Right renal pelvis (tissue), 4 donors: ENCODE data around the gene CCDC102A. TPM values are rescaled to one million over a fixed set of nuclear protein-coding genes. Genes with fewer than 3 reads are reported as not detected.

Source experiments
- DNase-seq, 4 donors: peaks; one replicate each; pipeline ENCODE4 v3.0.0-alpha.2; 2013; ENCODE audit warnings: low read depth in 4 of 4, low spot score in 3 of 4, missing footprints in 1 of 4
- polyA plus RNA-seq, 4 donors: library from polyadenylated mRNA; unstranded; fragments of 120-200 nt; gene quantifications; one replicate each; pipeline ENCODE4 v1.2.1, GENCODE V29; 2013; ENCODE audit not compliant: insufficient read length in 4 of 4

The CCDC102A gene
- polyA plus RNA-seq, 4 donors = 17.5 to 20.3 (median 18.0) TPM

GRCh38 chr16:57538235-57538721, 1.9 kb upstream of the CCDC102A start:
- DNase-seq = no peak

DNA sequence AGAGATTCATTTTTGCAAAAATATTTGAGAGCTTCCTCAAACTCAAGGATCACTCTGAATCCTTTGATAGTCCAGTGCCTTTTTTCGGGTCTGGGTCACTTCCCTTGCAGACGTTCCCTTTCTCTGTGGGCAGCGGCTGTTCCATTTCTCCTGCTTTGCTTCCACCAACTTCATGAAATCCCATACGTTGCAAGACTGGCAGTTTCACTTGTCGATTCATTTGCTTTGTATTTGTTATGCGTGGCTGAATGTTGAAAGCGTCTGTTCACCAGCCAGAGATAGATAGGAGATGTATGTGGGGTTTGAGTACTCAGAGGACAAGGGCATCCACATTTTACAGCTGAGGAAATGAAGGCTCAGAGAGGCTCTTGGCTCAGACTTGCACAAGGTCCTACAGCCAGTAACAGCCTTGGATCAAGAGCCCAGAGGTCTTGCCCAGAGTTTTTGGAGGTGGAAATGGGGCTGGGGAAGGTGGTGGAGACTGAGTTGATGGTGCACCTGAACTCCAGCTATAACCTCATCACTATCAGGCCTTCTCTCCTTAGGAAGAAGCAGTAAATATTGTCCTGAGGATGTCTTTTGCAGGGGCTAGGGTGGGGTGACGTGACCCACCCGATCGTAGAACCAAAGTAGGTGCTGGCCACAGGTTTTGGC, 1.3 kb upstream of the CCDC102A start:
- no peak for DNase-seq

DNA sequence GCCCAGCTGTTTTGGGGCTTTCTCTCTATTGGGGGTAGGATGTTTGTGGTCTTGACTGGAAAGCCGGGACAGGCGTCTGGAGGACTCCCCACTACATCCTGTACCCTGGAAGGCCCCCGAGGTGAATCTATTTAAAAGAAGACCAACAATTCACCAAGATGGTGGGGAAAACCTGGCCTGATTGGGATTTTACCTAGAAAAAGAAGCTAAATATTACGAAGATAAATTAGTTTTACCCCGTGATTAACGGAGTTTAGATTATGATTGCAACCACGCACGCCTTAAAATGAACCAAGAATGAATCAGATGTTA, 779 bp upstream of the CCDC102A start:
- no peak for DNase-seq

- DNase-seq = peak in 3 of 4 donors; percentile 77 to 85 (median 80)
Observed at GRCh38 chr16:57535680-57536305, 578 bp downstream of the CCDC102A start.

DNA sequence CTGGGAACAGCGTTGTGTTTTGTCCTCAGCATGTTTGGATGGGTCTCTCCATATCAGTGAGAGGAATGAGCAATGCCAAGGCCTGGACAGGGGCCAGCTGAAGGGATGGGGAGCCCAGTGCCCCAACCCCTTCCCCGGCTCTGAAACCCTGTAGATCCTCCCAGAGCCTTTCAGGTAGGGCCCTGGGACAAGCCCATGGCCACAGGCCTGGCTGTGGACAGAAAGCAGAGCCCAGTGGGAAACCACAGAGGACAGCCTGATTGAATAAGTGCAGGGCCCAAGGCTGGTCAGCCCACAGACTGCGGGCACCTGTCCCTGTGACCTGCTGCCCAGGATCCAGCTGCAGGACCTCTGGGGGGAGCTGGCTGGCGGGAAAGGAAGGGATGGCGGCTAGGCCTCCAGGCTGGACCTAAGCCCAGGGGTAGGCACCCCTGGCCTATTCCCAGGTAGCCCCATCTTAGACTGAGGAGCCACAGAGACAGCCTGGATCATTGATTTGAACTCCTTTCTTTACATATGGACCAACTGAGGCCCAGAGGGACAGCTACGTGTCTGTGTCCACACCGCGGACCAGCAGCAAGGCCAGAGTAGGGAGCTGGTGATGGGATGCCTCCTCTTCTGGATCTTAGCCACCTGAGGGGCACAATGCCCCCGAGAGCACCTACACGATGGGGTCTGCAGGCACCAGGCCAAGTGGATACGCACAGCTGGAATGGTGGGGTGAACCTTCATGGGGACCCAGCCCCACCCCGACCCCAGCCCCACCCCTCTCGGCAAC, 1.3 kb downstream of the CCDC102A start:
- DNase-seq = no peak

DNA sequence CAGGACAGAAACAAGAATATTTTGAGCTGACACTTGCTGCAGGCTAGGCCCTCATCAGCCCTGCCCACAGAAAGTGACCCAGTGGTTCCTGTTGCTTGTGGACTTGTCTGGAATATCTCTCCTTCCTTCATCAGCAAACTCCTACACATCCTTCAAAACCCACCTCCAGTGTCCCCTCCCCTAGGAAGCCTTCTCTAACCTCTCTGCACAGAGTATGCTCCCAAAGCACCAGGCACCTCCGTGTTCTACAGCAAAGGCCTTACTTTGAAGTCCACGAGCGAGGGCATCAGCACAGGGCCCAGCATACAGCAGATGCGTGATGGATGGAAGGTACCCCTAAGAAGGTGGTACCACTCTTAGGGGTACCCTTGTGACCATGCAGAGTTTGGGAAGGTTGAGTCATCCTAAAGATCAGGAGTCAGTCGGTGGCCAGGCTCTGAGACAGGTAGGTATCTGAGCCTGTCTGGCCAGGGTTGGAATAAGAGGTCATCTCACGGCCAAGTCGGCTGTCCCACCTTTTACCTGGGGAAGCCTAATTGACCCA, 2.0 kb downstream of the CCDC102A start:
- DNase-seq = no peak

DNA sequence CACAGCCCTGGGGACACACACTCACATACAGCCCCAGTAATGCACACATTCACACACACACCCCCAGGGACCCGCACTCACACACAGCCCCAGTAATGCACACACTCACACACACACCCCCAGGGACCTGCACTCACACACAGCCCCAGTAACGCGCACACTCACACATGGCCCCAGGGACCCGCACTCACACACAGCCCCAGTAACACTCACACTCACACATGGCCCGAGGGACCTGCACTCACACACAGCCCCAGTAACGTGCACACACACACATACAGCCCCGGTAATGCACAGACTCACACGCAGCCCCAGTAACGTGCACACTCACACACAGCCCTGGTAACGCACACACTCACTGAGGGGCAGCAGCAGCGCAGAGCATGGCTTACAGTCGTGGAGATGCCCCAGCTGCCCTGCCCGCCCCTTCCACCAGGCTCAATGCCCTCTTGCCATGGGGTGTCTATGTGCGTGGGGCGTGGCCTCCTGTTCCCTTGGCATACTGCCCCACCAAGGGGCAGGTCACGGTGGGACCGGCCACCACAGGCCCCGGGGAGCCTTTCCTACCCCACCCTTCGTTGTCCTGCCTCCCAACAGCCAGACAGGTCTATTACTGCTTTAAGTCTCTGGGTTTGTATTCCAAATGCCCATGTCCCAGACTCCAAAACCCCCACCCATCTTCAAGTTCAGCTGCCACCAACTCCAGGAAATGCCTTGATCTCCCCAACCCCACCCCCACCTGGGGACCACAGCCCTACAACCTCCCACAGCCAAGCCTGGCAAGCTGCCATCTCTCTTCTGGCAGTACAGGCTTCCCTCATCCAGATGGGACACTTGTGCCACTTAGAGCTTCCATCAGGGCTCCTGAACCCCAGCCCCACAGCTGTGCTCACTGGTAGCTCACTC, 2.7 kb downstream of the CCDC102A start:
- DNase-seq = no peak

- no peak for DNase-seq
Observed at GRCh38 chr16:57532266-57532625, 4.1 kb downstream of the CCDC102A start.

- DNase-seq = no peak
Observed at GRCh38 chr16:57531635-57532265, 4.6 kb downstream of the CCDC102A start.

GRCh38 chr16:57531253-57531575, 5.2 kb downstream of the CCDC102A start:
- no peak for DNase-seq

DNA sequence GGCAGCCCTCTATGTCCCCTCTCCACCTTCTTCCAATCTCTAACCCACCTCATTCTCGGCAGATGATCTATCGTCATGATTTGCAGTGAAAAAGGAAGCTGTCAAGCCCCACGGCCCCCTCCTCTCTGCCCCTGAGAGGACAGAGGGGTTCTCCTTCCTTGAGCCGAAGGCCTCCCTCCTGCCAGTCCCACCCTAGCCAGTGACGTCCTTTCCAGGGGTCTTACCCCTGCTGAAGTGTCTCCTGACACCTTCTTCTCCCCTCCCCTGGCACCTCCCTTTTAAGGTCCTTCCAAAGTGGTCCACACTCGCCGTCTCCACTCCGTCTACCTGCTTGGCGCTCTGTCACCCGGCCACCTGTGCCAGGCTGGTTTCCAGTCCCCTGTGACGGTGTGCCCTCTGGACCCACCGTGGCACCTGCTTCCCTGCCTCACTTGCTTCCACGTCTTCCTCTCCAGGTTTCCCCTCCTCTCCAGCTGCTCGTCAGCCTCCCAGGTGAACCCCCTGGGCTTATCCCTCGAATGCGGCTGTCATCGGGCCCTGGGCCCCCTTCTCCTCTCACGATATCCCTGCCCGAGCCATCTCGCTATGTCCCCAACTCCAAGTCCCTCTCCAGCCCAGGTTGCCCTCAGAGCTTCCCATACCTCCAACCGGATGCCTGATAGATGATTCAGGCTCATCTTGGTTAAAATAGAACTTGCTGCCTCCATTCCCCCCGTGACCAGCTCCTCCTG, 5.7 kb downstream of the CCDC102A start:
- no peak for DNase-seq

DNA sequence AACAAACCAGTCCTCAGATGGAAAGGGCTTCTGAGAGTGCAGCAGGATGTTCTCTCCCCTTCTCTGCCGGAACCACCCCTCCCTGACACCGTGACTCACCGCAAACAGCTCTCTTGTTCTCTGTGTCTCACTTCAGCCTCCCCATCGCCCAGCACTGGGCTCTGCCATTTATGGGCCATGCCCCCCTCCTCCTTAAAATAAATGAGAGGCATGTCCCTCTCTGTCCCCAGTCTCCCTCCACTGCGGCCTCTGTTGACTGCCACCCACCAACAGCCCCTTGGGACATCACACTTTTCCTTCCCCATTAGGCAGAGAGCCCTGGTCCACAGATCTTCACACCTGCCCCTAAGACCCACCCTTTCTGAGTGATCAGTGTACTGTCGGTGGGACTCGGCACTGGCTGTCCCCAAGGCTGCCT, 6.3 kb downstream of the CCDC102A start:
- DNase-seq = no peak

GRCh38 chr16:57529391-57530103, 6.8 kb downstream of the CCDC102A start:
- no peak for DNase-seq

DNA sequence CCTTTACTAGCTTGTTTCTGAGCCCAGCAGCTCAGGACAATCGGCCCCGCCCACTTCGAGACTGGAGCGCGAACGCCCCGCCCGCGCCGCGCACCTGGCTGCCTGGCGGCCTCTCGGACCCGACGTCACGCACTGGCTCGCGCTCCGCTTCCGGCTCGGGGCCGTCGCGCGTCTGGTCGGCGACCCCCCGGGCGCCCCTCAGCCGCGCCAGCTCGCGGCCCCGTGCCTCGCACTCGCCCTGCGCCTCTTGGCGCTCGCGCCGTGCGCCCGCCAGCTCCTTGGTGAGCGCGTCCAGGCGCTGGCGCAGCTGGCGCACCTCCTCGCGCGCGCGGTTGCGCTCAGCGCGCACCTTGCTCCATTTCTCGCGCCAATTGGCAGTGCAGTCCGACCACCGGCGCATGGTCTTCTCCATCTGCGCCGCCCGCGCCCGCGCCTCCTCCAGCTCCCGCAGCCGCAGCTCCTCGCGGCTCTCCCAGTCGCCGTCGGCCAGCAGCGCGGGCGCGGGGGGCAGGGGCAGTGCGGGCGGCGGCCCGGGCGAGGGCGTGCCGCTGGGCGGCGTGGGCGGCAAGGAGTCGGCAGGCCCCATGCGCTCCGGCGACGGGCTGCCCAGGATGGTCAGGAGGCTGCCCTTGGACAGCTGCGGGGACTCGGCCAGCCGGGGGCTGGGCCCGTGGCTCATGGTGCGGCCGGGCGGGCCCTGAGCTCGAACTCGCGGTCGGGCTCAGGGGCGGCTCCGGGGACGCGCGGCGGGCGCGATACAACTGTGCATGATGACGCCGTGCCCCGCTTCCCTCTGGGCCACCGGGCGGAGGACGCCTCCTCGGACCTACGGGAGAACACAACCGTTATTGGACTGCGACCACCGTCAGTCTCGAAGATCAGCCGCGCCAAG, 7.6 kb downstream of the CCDC102A start:
- DNase-seq = no peak

- no peak for DNase-seq
Observed at GRCh38 chr16:57527610-57528360, 8.6 kb downstream of the CCDC102A start.

- no peak for DNase-seq
Observed at GRCh38 chr16:57527027-57527426, 9.3 kb downstream of the CCDC102A start.

- no peak for DNase-seq
Observed at GRCh38 chr16:57526498-57526897, 9.9 kb downstream of the CCDC102A start.
